Cardiac fibroblast (primary cell): ENCODE measurements around the gene VEGFC.

Experiments
- DNase-seq, 2 donors: peaks; one replicate each; pipeline versions ENCODE4 v3.0.0 to v3.0.0-alpha.2; 2010; ENCODE audit warnings: low read depth in 2 of 2
- H3K4me3 ChIP-seq, 2 donors: replicated peaks in 1 of 2; 1 replicate in 1 of 2; 2 replicates in 1 of 2; pipeline ENCODE4 v1.5.1; 2011; ENCODE audit warnings: low read depth in 2 of 2, low read length in 2 of 2, mild to moderate bottlenecking in 2 of 2, moderate library complexity in 1 of 2
- CTCF ChIP-seq: IDR thresholded peaks from one replicate; pipeline ENCODE4 v1.5.1; 2011; ENCODE audit warnings: low read depth, mild to moderate bottlenecking, low read length, inconsistent platforms

VEGFC gene

GRCh38 chr4:176721459-176721858 is 71.3 kb downstream of the VEGFC start:
- no peak for DNase-seq
- TF ChIP-seq CTCF, result no peak

GRCh38 chr4:176718881-176719280 is 73.8 kb downstream of the VEGFC start:
- TF ChIP-seq CTCF, result no peak

More at GRCh38 chr4:176721459-176721858, 71.3 kb downstream of the VEGFC start:
- H3K4me3 ChIP-seq, result no peak overlapping the region

GRCh38 chr4:176717237-176717636 is 75.5 kb downstream of the VEGFC start:
- no peak overlapping the region for H3K4me3 ChIP-seq
- no peak for TF ChIP-seq CTCF
- no peak for DNase-seq

More at GRCh38 chr4:176718881-176719280, 73.8 kb downstream of the VEGFC start:
- no peak overlapping the region for H3K4me3 ChIP-seq
- no peak for DNase-seq

GRCh38 chr4:176709417-176709816 is 83.3 kb downstream of the VEGFC start:
- TF ChIP-seq CTCF, result no peak
- peak; percentile 34 to 36 for DNase-seq
- no peak overlapping the region for H3K4me3 ChIP-seq

GRCh38 chr4:176708771-176709311 is 83.9 kb downstream of the VEGFC start:
- peak in 1 of 2 donors; percentile 20 for DNase-seq
- TF ChIP-seq CTCF, result no peak
- no peak overlapping the region for H3K4me3 ChIP-seq

GRCh38 chr4:176690716-176691115 is 102.0 kb downstream of the VEGFC start:
- H3K4me3 ChIP-seq, result no peak overlapping the region
- no peak for TF ChIP-seq CTCF
- no peak for DNase-seq

GRCh38 chr4:176680668-176681180 is 112.0 kb downstream of the VEGFC start:
- no peak for TF ChIP-seq CTCF
- H3K4me3 ChIP-seq, result no peak overlapping the region
- DNase-seq, result peak in 1 of 2 donors; percentile 6
